ENCODE results near the gene RALB. TPM values are rescaled to one million over a fixed set of nuclear protein-coding genes. Genes with fewer than 3 reads are reported as not detected.

The RALB gene
- total RNA-seq, 1 donor from 2014 or later = 25.4 TPM

DNA sequence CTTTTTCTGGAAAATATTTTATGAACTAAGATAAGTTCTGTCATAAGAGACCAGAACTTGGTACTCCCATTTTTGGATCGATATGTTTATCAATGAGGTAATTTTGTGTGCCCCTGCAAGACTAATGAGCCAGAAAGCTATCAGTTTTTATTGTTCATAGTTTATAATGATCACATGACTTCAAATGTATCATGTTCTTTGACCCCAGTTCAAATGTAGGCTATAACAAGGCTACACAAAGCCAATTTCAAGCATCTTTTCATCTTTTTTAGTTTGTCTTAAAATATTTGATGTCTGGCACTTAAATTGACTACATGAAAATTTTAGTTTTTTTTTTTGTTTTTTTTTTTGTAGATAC is 35.3 kb downstream of the RALB start:
- Mint-ChIP-seq H3K27ac (ENCODE audit: unreplicated experiment) (no peak overlapping the region), H3K9me3 (ENCODE audit: unreplicated experiment) (no peaks in the 10 kb centered on the region), H3K4me1 (ENCODE audit: unreplicated experiment) (peaks cover 24% of the 10 kb centered on the region), H3K4me3 (ENCODE audit: unreplicated experiment) (no peak overlapping the region), H3K36me3 (ENCODE audit: unreplicated experiment) (peaks cover 27% of the 10 kb centered on the region), H3K27me3 (ENCODE audit: unreplicated experiment) (no peaks in the 10 kb centered on the region)
- TF ChIP-seq, protein P1, sequence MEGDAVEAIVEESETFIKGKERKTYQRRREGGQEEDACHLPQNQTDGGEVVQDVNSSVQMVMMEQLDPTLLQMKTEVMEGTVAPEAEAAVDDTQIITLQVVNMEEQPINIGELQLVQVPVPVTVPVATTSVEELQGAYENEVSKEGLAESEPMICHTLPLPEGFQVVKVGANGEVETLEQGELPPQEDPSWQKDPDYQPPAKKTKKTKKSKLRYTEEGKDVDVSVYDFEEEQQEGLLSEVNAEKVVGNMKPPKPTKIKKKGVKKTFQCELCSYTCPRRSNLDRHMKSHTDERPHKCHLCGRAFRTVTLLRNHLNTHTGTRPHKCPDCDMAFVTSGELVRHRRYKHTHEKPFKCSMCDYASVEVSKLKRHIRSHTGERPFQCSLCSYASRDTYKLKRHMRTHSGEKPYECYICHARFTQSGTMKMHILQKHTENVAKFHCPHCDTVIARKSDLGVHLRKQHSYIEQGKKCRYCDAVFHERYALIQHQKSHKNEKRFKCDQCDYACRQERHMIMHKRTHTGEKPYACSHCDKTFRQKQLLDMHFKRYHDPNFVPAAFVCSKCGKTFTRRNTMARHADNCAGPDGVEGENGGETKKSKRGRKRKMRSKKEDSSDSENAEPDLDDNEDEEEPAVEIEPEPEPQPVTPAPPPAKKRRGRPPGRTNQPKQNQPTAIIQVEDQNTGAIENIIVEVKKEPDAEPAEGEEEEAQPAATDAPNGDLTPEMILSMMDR (IDR thresholded peaks at IDR 0.05) = no peak
- DNase-seq (ENCODE audit: extremely low spot score, unreplicated experiment) = no peak

DNA sequence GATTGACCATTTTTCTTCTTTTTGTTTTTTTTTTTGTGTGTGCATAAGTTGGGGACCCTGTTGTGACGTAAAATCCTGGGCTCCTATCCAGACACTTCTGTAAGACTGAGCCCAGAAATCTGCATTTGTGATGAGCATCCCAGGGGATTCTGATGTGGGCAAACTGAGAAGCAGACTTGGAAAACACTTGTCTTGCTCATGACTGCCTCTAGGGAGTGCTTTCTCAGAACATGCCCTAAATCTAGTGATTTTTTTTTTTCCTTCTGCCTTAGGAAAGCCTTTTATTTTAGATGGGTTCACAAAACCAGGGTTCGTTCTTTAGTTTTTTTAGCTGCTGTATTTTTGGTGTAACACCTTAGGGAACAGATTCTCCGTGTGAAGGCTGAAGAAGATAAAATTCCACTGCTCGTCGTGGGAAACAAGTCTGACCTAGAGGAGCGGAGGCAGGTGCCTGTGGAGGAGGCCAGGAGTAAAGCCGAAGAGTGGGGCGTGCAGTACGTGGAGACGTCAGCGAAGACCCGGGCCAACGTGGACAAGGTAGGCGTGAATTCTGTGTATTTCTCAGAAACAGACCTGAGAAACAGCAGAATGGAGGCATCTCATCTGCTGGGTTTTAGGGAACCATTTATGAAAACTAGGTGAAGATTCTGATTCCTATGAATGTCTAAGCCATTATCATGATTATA is 36.7 kb downstream of the RALB start:
- peaks cover 37% of the 10 kb centered on the region for H3K36me3 Mint-ChIP-seq (ENCODE audit: unreplicated experiment)
- no peak overlapping the region for H3K27ac Mint-ChIP-seq (ENCODE audit: unreplicated experiment)
- H3K4me1 Mint-ChIP-seq (ENCODE audit: unreplicated experiment) = peaks cover 24% of the 10 kb centered on the region
- H3K4me3 Mint-ChIP-seq (ENCODE audit: unreplicated experiment) = no peak overlapping the region
- DNase-seq (ENCODE audit: extremely low spot score, unreplicated experiment) = no peak
- H3K9me3 Mint-ChIP-seq (ENCODE audit: unreplicated experiment) = no peaks in the 10 kb centered on the region
- no peaks in the 10 kb centered on the region for H3K27me3 Mint-ChIP-seq (ENCODE audit: unreplicated experiment)
- TF ChIP-seq, protein P1 (IDR thresholded peaks at IDR 0.05) = no peak

DNA sequence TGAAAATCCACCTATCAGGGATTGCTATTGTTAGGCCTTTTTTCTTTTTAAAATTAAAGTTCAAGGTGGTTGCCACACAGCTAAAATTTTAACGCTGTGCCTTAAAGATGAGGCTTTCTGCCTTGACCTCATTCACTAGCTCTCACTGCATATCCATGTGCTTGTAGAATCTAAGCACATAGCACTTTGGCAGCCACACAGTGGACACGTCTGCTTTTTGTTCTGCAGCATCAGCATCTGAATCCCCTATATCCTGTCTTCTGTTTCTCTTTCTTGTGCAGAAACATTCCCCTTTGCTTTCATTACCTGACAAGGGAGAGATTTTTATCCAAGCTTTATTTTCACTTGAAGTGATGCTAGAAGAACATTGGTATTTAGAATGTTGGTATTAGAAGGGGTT is 38.1 kb downstream of the RALB start:
- peaks cover 37% of the 10 kb centered on the region for H3K36me3 Mint-ChIP-seq (ENCODE audit: unreplicated experiment)
- H3K4me3 Mint-ChIP-seq (ENCODE audit: unreplicated experiment) = no peak overlapping the region
- H3K9me3 Mint-ChIP-seq (ENCODE audit: unreplicated experiment) = no peaks in the 10 kb centered on the region
- H3K27me3 Mint-ChIP-seq (ENCODE audit: unreplicated experiment) = no peaks in the 10 kb centered on the region
- DNase-seq (ENCODE audit: extremely low spot score, unreplicated experiment) = no peak
- TF ChIP-seq, protein P1 (IDR thresholded peaks at IDR 0.05) = no peak
- no peak overlapping the region for H3K27ac Mint-ChIP-seq (ENCODE audit: unreplicated experiment)
- peaks cover 24% of the 10 kb centered on the region for H3K4me1 Mint-ChIP-seq (ENCODE audit: unreplicated experiment)

DNA sequence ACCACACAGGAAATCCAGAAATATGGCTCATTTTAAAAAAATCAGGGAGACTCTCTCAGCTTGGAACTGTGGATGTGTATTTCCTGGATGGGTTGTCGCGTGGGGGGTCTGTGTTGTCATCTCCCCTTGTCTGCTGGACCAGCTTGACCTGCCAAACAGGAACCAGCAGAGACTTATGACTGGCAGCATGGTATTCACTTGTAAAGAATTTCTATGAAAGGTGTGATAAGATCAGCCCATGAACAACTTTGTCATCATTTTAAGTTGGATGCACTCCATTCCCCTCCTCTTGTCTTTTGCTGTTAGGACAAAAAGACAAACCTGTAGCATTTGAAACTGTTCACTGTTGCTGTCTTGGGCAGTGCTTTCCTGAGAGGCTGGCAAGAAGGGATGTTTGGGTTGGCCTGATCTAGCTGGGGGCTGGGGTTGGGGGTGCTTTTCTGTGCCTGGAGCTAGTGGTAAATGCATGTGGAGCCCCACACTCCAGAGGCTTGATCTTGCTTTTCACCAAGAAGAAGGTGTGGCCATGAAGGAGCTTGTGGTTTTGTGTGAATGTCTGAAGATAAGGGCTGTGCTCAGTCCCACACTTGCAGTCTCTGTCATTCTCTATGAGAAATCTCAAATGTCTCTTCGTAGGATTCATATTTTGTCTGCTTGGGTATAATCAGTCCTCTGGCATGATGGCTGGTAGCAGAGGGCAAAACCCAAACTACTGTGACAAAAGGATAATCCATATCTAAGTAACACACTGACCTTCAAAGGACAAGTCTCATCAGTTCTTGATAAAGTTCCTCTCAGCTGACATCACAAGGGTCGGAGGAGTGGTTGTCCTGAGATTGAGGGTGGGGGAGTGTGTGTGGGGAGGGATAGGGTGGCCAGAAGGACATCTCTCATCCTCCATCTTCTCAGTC is 39.0 kb downstream of the RALB start:
- Mint-ChIP-seq H3K9me3 (ENCODE audit: unreplicated experiment) (no peaks in the 10 kb centered on the region), H3K36me3 (ENCODE audit: unreplicated experiment) (peaks cover 35% of the 10 kb centered on the region), H3K27me3 (ENCODE audit: unreplicated experiment) (no peaks in the 10 kb centered on the region), H3K27ac (ENCODE audit: unreplicated experiment) (no peak overlapping the region), H3K4me3 (ENCODE audit: unreplicated experiment) (no peak overlapping the region), H3K4me1 (ENCODE audit: unreplicated experiment) (peaks cover 23% of the 10 kb centered on the region)
- DNase-seq (ENCODE audit: extremely low spot score, unreplicated experiment) = no peak
- TF ChIP-seq, protein P1 (IDR thresholded peaks at IDR 0.05) = no peak
